GM21528 (cell line): ENCODE results near the gene MEGF6.

ENCODE experiments used
- ATAC-seq: cut with Tn5 transposase; IDR thresholded peaks from one replicate; pipeline ENCODE4 v1.9.1; 2021; ENCODE audit warnings: mild to moderate bottlenecking, moderate library complexity; ENCODE audit not compliant: unreplicated experiment, low FRiP score

Gene MEGF6

GRCh38 chr1:3495776-3496745 lies 115.2 kb downstream of the MEGF6 start:
- ATAC-seq, result no peak

GRCh38 chr1:3494321-3495308 lies 116.7 kb downstream of the MEGF6 start:
- no peak for ATAC-seq

DNA sequence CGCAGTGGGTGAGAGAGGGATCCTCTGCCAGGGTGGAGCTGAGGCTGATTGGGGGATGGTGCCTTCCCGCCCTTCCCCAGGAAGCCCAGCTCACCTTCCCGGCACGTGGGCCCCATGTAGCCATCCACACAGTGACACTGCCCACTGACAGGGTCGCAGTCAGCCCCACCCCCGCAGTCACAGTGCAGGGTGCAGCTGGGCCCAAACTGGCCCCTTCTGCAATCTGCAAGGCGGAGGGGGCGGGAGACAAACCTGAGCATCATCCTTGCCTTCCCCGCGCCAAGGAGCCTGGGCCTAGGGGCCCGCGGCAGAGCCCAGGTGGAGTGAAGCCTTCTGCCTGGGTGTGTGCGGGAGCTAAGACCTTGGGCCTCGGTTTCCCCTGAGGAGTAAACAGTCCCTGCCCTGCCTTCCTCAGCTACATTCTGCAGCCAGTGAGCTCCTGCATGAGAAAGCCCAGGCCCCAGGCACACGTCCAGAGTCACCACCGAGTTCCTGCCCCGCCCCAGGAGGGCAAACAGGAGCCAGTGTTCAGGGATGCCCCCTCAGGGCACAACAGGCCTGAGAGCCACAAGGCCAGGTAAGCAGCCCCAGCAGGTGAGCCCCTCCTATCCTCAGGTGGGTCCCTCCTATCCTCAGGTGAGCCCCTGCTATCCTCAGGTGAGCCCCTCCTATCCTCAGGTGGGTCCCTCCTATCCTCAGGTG lies 118.6 kb downstream of the MEGF6 start:
- ATAC-seq, result no peak

- no peak for ATAC-seq
Observed at GRCh38 chr1:3491291-3492246, 119.7 kb downstream of the MEGF6 start.

DNA sequence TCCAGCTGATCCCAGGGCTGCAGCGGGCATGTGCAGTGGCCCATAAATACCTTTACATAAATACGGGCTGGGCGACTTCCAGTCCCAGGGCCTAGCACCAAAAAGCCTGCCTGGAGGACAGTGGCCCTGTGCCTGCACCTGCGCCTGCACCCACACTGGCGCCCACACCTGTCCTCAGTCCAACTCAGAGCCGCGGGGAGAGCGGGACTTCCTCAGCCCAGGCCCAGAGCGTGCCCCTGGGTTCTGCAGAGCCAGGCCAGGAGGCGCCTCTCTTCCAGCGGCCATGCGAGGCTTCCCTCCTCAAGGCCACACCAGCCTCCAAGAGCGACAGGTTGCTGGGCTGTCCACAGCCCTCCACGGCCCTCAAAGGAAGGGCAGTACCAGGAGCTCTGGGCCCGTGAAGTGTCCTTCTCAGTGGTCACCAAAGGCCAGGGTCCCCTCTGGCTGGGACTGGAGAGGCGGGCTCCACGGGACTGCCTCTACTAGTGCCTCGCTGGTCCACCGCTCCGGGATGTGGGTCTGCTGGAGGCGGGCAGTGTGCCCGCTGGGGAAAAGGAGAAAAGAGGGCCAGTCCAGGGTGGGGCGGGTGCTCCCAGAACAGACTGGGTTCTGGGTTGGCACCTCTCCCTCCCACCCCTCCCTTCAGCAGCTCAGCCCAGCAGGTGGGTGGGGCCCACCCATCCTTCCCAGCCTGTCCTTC lies 121.1 kb downstream of the MEGF6 start:
- no peak for ATAC-seq

- no peak for ATAC-seq
Observed at GRCh38 chr1:3488432-3488831, 122.9 kb downstream of the MEGF6 start.

GRCh38 chr1:3485016-3485415 lies 126.3 kb downstream of the MEGF6 start:
- no peak for ATAC-seq

GRCh38 chr1:3483801-3484444 lies 127.4 kb downstream of the MEGF6 start:
- no peak for ATAC-seq

- no peak for ATAC-seq
Observed at GRCh38 chr1:3483380-3483779, 127.9 kb downstream of the MEGF6 start.

DNA sequence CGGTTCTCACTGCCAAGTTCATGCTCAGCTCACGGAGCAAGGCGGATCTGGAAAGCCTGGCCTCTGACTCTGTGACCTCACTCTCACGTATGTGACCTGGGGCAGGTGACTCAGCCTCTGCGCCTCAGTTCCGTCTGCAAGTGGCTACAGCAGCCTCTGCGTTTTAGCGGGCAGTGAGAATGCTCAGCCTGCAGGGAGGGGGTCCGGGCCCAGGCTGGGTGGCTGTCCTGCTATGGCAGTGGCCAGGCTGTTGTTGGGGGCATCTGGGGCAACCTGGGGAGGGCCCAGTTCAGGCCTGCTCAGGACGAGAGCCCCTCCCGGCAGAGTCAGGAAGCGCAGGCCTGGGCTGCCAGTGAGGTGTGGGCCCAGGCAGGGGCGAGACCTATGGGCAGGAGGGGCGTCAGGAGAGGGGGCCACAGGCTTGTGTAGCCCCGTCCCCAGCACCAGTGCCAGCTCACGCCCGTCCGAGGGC lies 128.9 kb downstream of the MEGF6 start:
- ATAC-seq, result no peak

- ATAC-seq, result no peak
Observed at GRCh38 chr1:3481836-3482375, 129.4 kb downstream of the MEGF6 start.

GRCh38 chr1:3481046-3481445 lies 130.3 kb downstream of the MEGF6 start:
- ATAC-seq, result no peak

- ATAC-seq, result no peak
Observed at GRCh38 chr1:3480369-3480719, 131.0 kb downstream of the MEGF6 start.

DNA sequence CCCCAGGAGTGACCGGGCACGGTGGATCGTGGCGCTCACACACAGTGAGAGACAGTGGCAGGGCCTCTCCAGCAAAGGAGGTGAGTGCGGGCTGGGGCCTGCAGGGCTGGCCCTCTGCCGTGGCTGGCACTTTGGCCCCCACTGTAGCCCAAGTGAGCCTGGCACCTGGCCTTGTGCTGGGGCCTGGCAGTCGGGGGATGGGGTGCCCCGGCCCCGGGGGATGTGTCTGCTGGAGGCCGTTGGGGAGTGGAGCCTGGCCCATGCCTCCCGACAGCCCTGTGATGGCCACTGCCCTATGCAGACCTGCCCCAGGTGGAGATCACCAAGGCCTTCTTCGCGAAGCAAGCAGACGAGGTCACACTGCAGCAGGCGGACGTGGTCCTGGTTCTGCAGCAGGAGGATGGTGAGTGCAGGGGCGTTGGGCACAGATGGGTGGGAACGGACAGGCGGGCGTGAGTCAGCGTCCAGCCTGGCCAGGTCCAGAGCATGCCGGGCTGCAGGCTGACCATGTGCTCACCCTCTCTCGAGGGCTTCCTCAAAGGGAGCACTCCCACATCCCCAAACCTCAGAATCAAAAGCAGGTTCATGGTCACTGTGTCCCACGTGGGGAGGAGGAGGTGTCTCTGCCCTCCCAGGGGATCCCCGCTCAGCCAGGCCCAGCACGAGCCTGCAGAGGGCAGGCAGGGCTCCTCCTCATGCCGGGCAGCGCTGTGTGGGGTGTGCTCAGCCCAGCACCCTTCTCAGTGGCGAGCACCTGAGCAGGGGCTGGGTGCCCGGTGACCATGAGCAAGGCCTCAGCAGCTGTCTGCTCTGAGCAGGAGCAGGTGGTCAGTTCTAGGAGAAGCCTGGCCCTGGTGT lies 131.6 kb downstream of the MEGF6 start:
- no peak for ATAC-seq

GRCh38 chr1:3478187-3478586 lies 133.1 kb downstream of the MEGF6 start:
- ATAC-seq, result no peak

DNA sequence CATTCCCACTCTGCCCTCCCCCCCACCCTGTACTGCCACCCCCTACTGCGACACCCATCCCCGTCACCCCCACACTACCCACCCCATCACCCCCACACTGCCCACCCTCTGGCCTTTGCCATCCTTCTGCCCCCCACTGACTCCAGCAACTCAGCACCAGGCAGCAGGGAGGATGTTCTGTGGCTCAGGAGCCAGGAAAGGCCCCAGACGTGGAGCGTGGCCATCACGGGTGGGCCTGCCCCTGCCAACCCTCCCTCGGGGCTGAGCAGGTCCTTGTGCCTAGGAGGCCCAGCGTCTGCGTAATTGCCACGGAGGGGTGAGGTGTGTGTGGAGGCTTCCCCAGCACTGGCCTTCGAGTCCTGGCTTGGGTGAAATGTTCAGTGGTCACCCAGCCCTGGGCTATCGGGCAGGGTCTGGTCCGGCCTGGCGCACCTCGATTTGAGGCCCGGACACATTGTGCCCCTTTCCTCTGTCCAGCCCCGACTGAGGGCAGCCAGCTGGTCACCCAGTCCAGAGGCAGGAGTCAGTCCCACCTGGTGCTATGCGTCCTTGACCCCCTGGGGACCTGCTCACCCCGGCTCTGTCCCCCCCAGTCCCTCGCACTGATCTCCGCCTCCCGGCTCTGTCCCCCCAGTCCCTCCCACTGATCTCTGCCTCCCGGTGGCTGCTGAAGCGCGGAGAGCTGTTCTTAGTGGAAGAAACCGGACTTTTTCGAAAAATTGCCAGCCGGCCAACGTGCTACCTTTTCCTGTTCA lies 133.9 kb downstream of the MEGF6 start:
- no peak for ATAC-seq
